Measurements from ENCODE around the gene ZDHHC5.

GRCh38 chr11:57634311-57634710 is 33.6 kb upstream of the ZDHHC5 start:
- TF ChIP-seq EP300 (IDR thresholded peaks at IDR 0.05) (no peak), CTCF (IDR thresholded peaks at IDR 0.05) (no peak), POLR2AphosphoS5 (IDR thresholded peaks at IDR 0.05) (no peak), POLR2A (IDR thresholded peaks at IDR 0.05; ENCODE audit: low read depth) (no peak)

Data from esophagus muscularis mucosa (tissue), 4 donors.